Measurements from ENCODE around the gene UBAC1.

The UBAC1 gene

DNA sequence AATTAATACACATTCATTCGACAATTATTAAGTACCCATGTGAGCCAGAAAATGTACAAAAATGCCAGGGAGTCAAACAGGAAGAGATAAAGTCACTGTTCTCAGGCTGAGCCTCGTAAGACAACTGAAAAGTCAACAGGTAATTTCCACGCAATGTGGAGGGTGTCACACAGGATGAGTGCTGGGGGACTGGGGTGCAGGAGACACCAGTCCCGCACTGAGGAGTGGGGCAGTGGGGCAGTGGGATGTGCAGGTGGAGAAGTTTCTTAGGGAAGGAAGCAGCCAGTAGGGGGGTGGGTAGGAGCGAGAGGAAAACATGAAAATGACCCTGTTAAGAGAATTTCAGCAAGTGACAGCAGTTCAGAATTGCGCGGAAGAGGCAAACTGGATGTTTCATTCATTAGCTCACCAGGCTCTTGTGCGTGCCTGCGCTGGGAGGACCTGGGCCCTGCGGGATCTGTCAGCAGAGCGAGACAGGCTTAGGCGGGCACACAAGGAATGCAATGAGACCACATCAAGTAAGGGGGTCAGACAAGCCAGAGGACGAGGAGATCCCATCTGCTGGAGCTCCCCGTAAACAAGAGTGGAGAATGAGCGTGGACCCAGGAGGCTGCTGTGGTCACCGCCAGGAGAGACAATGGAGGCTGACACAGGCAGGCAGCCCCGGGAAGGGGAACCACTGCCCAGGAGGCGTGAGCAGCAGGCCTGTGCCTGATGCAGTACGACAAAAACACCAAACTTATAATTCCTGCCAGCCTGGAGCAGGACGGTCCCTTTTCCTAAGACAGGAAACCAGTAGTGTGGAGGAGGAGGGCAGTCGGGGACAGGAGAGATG lies 74.8 kb downstream of the UBAC1 start:
- TF ChIP-seq, protein P1, sequence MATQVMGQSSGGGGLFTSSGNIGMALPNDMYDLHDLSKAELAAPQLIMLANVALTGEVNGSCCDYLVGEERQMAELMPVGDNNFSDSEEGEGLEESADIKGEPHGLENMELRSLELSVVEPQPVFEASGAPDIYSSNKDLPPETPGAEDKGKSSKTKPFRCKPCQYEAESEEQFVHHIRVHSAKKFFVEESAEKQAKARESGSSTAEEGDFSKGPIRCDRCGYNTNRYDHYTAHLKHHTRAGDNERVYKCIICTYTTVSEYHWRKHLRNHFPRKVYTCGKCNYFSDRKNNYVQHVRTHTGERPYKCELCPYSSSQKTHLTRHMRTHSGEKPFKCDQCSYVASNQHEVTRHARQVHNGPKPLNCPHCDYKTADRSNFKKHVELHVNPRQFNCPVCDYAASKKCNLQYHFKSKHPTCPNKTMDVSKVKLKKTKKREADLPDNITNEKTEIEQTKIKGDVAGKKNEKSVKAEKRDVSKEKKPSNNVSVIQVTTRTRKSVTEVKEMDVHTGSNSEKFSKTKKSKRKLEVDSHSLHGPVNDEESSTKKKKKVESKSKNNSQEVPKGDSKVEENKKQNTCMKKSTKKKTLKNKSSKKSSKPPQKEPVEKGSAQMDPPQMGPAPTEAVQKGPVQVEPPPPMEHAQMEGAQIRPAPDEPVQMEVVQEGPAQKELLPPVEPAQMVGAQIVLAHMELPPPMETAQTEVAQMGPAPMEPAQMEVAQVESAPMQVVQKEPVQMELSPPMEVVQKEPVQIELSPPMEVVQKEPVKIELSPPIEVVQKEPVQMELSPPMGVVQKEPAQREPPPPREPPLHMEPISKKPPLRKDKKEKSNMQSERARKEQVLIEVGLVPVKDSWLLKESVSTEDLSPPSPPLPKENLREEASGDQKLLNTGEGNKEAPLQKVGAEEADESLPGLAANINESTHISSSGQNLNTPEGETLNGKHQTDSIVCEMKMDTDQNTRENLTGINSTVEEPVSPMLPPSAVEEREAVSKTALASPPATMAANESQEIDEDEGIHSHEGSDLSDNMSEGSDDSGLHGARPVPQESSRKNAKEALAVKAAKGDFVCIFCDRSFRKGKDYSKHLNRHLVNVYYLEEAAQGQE (IDR thresholded peaks at IDR 0.05; ENCODE audit: low read depth), result no peak
- TF ChIP-seq RAD21 (IDR thresholded peaks at IDR 0.05; ENCODE audit: low read depth), result no peak
- no peak for TF ChIP-seq EGR1 (IDR thresholded peaks at IDR 0.05)
- TF ChIP-seq NFIC (IDR thresholded peaks at IDR 0.05), result no peak
- TF ChIP-seq FOXM1 (IDR thresholded peaks at IDR 0.05; ENCODE audit: borderline replicate concordance, low read depth), result no peak
- TF ChIP-seq, protein P2, sequence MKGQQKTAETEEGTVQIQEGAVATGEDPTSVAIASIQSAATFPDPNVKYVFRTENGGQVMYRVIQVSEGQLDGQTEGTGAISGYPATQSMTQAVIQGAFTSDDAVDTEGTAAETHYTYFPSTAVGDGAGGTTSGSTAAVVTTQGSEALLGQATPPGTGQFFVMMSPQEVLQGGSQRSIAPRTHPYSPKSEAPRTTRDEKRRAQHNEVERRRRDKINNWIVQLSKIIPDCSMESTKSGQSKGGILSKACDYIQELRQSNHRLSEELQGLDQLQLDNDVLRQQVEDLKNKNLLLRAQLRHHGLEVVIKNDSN (IDR thresholded peaks at IDR 0.05), result no peak
- no peak for TF ChIP-seq CREB1 (IDR thresholded peaks at IDR 0.05; ENCODE audit: low read depth)
- TF ChIP-seq YY1 (IDR thresholded peaks at IDR 0.05; ENCODE audit: low read depth), result no peak
- TF ChIP-seq EP300 (IDR thresholded peaks at IDR 0.05; ENCODE audit: borderline replicate concordance), result no peak
- no peak for TF ChIP-seq CEBPB (IDR thresholded peaks at IDR 0.05)
- TF ChIP-seq, protein P3, sequence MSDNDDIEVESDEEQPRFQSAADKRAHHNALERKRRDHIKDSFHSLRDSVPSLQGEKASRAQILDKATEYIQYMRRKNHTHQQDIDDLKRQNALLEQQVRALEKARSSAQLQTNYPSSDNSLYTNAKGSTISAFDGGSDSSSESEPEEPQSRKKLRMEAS (IDR thresholded peaks at IDR 0.05), result no peak

GRCh38 chr9:135885100-135885853 lies 75.9 kb downstream of the UBAC1 start:
- no peak for TF ChIP-seq RAD21 (IDR thresholded peaks at IDR 0.05; ENCODE audit: low read depth)
- TF ChIP-seq NFIC (IDR thresholded peaks at IDR 0.05), result no peak
- TF ChIP-seq FOXM1 (IDR thresholded peaks at IDR 0.05; ENCODE audit: borderline replicate concordance, low read depth), result no peak
- no peak for TF ChIP-seq CREB1 (IDR thresholded peaks at IDR 0.05; ENCODE audit: low read depth)
- TF ChIP-seq, protein P3 (IDR thresholded peaks at IDR 0.05), result no peak
- no peak for TF ChIP-seq TCF12 (IDR thresholded peaks at IDR 0.05; ENCODE audit: low read depth)
- TF ChIP-seq EGR1 (IDR thresholded peaks at IDR 0.05), result no peak

GRCh38 chr9:135884328-135885035 lies 76.7 kb downstream of the UBAC1 start:
- no peak for TF ChIP-seq YY1 (IDR thresholded peaks at IDR 0.05; ENCODE audit: low read depth)
- TF ChIP-seq ZBTB7A (IDR thresholded peaks at IDR 0.05; ENCODE audit: low read depth), result no peak
- TF ChIP-seq EP300 (IDR thresholded peaks at IDR 0.05; ENCODE audit: borderline replicate concordance), result no peak
- TF ChIP-seq NFIC (IDR thresholded peaks at IDR 0.05), result no peak
- no peak for TF ChIP-seq RAD21 (IDR thresholded peaks at IDR 0.05; ENCODE audit: low read depth)
- TF ChIP-seq, protein P2 (IDR thresholded peaks at IDR 0.05), result no peak
- TF ChIP-seq TCF12 (IDR thresholded peaks at IDR 0.05; ENCODE audit: low read depth), result no peak
- TF ChIP-seq EGR1 (IDR thresholded peaks at IDR 0.05), result no peak
- no peak for TF ChIP-seq TAF1 (IDR thresholded peaks at IDR 0.05; ENCODE audit: low read depth)
- TF ChIP-seq, protein P3 (IDR thresholded peaks at IDR 0.05), result no peak
- TF ChIP-seq FOXM1 (IDR thresholded peaks at IDR 0.05; ENCODE audit: borderline replicate concordance, low read depth), result no peak
- no peak for TF ChIP-seq CREB1 (IDR thresholded peaks at IDR 0.05; ENCODE audit: low read depth)
- TF ChIP-seq CEBPB (IDR thresholded peaks at IDR 0.05), result no peak
- TF ChIP-seq, protein P1 (IDR thresholded peaks at IDR 0.05; ENCODE audit: low read depth), result no peak
- TF ChIP-seq TEAD4 (IDR thresholded peaks at IDR 0.05), result no peak

GRCh38 chr9:135883410-135884089 lies 77.6 kb downstream of the UBAC1 start:
- TF ChIP-seq TCF12 (IDR thresholded peaks at IDR 0.05; ENCODE audit: low read depth) (no peak), TAF1 (IDR thresholded peaks at IDR 0.05; ENCODE audit: low read depth) (no peak), EP300 (IDR thresholded peaks at IDR 0.05; ENCODE audit: borderline replicate concordance) (no peak), EGR1 (IDR thresholded peaks at IDR 0.05) (no peak), NFIC (IDR thresholded peaks at IDR 0.05) (no peak), FOXM1 (IDR thresholded peaks at IDR 0.05; ENCODE audit: borderline replicate concordance, low read depth) (no peak), ZBTB7A (IDR thresholded peaks at IDR 0.05; ENCODE audit: low read depth) (no peak)
- TF ChIP-seq, protein P2 (IDR thresholded peaks at IDR 0.05), result no peak

Measured in Ishikawa (cell line).